Activated naive CD8-positive, alpha-beta T cell treated with anti-CD3 and anti-CD28 coated beads, Interleukin-2, amount 50 U/mL, for 24 hours (primary cell): ENCODE data around the gene CD34.

Experiments used
- ATAC-seq: fragments of 150-1000 bp; cut with Tn5 transposase; one replicate; pipeline ENCODE4 v1.10.0; 2021
- DNase-seq: peaks from one replicate; pipeline ENCODE4 v3.0.0; 2021
- H3K27ac Mint-ChIP-seq: one replicate; pipeline ENCODE4 v1.8.0; 2021; ENCODE audit warnings: mild to moderate bottlenecking, mixed read lengths
- H3K27me3 Mint-ChIP-seq: one replicate; pipeline ENCODE4 v1.8.0; 2021; ENCODE audit warnings: mixed read lengths
- H3K36me3 Mint-ChIP-seq: one replicate; pipeline ENCODE4 v1.8.0; 2021; ENCODE audit warnings: low read depth, mixed read lengths
- H3K4me1 Mint-ChIP-seq: one replicate; pipeline ENCODE4 v1.8.0; 2021; ENCODE audit warnings: mixed read lengths
- H3K4me3 Mint-ChIP-seq: one replicate; pipeline ENCODE4 v1.8.0; 2021; ENCODE audit warnings: mild to moderate bottlenecking, moderate library complexity, mixed read lengths
- H3K9me3 Mint-ChIP-seq: one replicate; pipeline ENCODE4 v1.8.0; 2021; ENCODE audit warnings: mixed read lengths

Gene CD34

DNA sequence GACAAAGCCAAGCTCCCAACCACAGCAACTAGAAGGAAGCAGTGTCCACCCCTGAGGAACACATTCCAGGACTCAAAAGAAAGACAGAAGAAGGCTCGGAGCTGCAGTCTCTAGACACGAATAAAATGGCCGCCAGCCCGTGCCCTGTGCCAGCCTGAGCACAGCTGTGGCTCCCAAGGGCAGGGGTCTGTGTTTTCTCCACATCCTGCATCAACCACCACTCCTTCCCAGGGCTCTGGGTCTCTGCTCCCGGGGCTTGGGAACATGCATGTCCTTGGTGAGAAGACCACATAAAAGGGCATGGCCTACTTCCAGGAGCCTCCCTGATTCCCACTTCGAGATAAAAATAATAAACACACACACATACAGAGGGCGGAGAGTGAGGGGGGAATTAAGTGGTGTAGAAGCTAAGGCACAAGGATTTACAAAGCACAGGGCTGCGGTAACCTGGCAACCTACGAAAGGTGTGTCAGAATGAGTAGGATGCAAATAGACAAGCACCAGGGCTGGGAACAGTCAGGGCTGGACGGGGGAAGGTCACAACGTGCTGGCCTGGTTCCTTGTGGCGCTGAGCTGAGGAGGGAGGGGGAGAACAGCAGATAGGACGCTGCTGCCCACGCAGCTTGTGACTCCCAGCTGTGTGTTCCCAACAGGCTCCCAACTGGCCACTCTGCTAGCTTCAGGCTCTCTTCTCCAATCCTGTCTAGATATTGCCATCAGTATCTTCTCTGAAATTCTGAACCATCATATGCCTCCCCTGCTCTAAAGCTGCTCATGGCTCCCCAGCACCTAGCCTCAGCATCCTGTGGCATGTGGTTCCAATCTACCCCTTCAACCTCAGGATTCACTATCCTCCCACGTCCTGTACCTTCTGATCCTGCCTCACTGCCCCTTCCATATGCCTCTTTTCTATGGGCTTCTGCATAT, 72.5 kb downstream of the CD34 start:
- ATAC-seq (peak; percentile 8), DNase-seq (no peak)
- Mint-ChIP-seq H3K27me3 (no peaks in the 10 kb centered on the region), H3K36me3 (peaks cover 14% of the 10 kb centered on the region), H3K9me3 (no peaks in the 10 kb centered on the region), H3K4me1 (peaks cover 63% of the 10 kb centered on the region), H3K4me3 (no peak overlapping the region), H3K27ac (peak overlapping the region; percentile 30)

DNA sequence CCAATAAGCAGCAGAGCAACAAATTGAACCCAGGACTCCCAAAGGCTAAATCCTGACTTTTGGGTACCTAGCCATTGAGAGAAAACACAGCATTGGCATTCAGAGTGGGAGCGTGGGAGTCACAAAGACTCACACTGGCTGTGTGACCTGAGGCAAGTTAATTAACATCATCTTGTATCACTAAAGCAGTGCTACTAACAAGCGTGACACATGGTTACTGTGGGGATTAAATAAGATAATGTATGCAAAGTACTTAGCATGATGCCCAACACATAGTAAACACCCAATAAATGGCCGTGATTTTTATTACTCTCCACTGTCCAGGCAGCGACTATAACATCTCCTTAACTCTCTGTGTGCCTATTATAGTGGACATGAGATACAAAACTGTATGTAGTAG, 73.3 kb downstream of the CD34 start:
- DNase-seq (no peak), ATAC-seq (no peak)
- H3K36me3 Mint-ChIP-seq = peaks cover 14% of the 10 kb centered on the region
- no peak overlapping the region for H3K27ac Mint-ChIP-seq
- H3K4me3 Mint-ChIP-seq = no peak overlapping the region
- peaks cover 71% of the 10 kb centered on the region for H3K4me1 Mint-ChIP-seq
- H3K9me3 Mint-ChIP-seq = no peaks in the 10 kb centered on the region
- H3K27me3 Mint-ChIP-seq = no peaks in the 10 kb centered on the region

GRCh38 chr1:207836591-207837347, 74.2 kb downstream of the CD34 start:
- Mint-ChIP-seq H3K27me3 (no peaks in the 10 kb centered on the region), H3K9me3 (no peaks in the 10 kb centered on the region), H3K4me1 (peaks cover 77% of the 10 kb centered on the region), H3K4me3 (no peak overlapping the region), H3K27ac (no peak overlapping the region), H3K36me3 (peaks cover 14% of the 10 kb centered on the region)
- no peak for ATAC-seq
- DNase-seq = no peak

GRCh38 chr1:207835958-207836357, 75.0 kb downstream of the CD34 start:
- Mint-ChIP-seq H3K27me3 (no peaks in the 10 kb centered on the region), H3K4me1 (peaks cover 85% of the 10 kb centered on the region), H3K27ac (no peak overlapping the region), H3K9me3 (no peaks in the 10 kb centered on the region), H3K36me3 (peaks cover 14% of the 10 kb centered on the region), H3K4me3 (no peak overlapping the region)
- ATAC-seq (no peak), DNase-seq (no peak)

GRCh38 chr1:207833956-207834660, 76.8 kb downstream of the CD34 start:
- Mint-ChIP-seq H3K9me3 (no peaks in the 10 kb centered on the region), H3K4me1 (peaks cover 92% of the 10 kb centered on the region), H3K36me3 (peaks cover 16% of the 10 kb centered on the region), H3K27ac (no peak overlapping the region), H3K27me3 (no peaks in the 10 kb centered on the region), H3K4me3 (no peak overlapping the region)
- ATAC-seq = no peak
- no peak for DNase-seq

GRCh38 chr1:207833381-207833780, 77.5 kb downstream of the CD34 start:
- no peak for ATAC-seq

GRCh38 chr1:207832796-207833195, 78.1 kb downstream of the CD34 start:
- ATAC-seq (no peak), DNase-seq (no peak)
- Mint-ChIP-seq H3K4me1 (peaks cover 92% of the 10 kb centered on the region), H3K9me3 (no peaks in the 10 kb centered on the region), H3K27ac (peak overlapping the region; percentile 89), H3K4me3 (no peak overlapping the region), H3K27me3 (no peaks in the 10 kb centered on the region), H3K36me3 (peaks cover 11% of the 10 kb centered on the region)

More at GRCh38 chr1:207833381-207833780, 77.5 kb downstream of the CD34 start:
- H3K4me3 Mint-ChIP-seq = no peak overlapping the region
- no peaks in the 10 kb centered on the region for H3K27me3 Mint-ChIP-seq
- no peak overlapping the region for H3K27ac Mint-ChIP-seq
- peaks cover 13% of the 10 kb centered on the region for H3K36me3 Mint-ChIP-seq
- H3K4me1 Mint-ChIP-seq = peaks cover 92% of the 10 kb centered on the region
- H3K9me3 Mint-ChIP-seq = no peaks in the 10 kb centered on the region
- no peak for DNase-seq

DNA sequence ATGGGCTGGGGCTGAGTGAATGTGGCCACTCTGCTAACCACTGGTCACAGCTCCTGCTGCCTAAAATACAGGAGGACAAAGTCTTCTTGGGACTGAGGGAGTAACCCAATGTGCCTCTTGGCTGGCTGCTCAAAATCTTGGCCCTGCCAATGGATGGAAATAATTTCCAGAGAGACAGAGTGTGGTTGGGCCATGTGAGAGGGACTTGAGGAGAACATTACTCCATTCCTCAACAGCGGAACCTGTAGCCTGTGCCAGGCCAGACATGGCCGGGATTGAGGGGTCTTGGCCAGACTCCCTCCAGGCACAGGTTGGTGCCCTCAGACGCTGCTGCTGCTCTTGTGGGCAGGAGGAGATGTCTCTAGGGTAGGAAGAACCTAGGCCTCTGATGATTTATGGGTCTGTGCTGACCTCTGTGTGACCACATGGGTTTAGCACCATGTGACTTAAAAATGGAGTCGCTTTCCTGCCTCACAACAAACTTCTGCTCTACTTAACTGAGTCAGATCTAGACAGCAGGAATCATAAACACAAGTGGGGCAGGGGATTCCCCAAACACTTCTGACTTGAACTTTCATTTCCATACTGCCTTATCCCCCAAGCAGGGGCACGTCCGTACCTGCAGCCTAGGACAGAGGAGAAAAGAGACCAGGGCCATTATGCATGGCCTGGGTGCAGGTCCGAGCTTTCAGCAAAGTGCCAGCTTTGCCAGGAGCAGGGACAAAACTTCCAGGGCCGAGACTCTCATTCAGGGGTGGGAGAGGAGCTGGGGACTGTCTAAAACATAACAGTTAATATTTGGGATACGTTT, 79.2 kb downstream of the CD34 start:
- H3K4me1 Mint-ChIP-seq = peaks cover 92% of the 10 kb centered on the region
- peak overlapping the region; percentile 70 for H3K4me3 Mint-ChIP-seq
- H3K36me3 Mint-ChIP-seq = peaks cover 7% of the 10 kb centered on the region
- H3K27me3 Mint-ChIP-seq = no peaks in the 10 kb centered on the region
- H3K27ac Mint-ChIP-seq = peak overlapping the region; percentile 89
- ATAC-seq (peak; percentile 90), DNase-seq (peak; percentile 52)
- H3K9me3 Mint-ChIP-seq = no peaks in the 10 kb centered on the region
